GM21423 (cell line): ENCODE data around the gene MBD3L4.
A peak's percentile ranks its signal among the peaks of the same experiment; 100 is the strongest.
"Not testable (repeated sequence)": the region's sequence is repeated elsewhere in the genome, so short reads cannot be mapped to it uniquely, and the experiment has no call there.

Experiments used
- ATAC-seq: cut with Tn5 transposase; IDR thresholded peaks from one replicate; pipeline ENCODE4 v1.9.1; 2021; ENCODE audit warnings: mild to moderate bottlenecking, moderate library complexity; ENCODE audit not compliant: unreplicated experiment

Gene MBD3L4

DNA sequence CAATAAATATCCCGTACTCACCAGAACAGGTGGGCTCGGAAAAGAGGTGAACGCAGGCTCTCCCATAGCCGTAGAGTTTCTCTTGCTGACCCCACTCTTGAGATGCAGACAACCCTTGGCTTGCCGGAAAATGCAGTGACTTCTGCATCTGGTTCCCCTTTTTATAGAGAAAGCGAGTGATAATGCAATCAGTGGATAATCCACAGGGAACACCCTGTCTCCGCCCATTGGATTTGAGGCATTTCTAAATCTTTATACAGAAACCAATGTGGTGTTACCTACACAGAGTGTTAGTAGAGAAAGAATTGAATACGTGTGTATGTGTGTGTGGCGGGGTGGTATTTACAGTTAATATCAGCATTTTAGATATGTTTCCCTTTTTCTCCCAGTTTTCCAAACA, at the start of gene MBD3L4:
MBD3L4 (minus strand) TSS at position 101 of the 400 bp plus-strand sequence; CDS start at position 66, 35 bp downstream.
- ATAC-seq: not testable (repeated sequence)

DNA sequence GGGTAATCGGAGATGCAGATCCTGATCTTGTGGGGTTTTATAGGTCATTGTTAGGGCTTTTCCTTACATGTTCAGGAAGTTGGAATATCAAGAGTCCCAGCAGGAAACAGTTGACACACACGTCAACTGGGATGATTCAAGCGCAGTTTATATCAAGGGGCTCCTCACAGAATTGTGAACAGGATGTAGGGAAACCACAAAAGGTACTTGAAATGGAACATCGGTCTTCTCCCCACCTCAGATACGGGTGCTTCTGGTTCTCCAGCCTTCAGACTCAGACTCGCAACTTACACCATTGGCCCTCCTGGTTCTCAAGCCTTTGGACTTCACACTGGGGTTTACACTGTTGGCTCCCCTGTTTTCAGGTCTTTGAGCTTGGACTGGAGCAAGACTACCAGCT, 49.0 kb upstream of the MBD3L4 start:
- no peak for ATAC-seq

DNA sequence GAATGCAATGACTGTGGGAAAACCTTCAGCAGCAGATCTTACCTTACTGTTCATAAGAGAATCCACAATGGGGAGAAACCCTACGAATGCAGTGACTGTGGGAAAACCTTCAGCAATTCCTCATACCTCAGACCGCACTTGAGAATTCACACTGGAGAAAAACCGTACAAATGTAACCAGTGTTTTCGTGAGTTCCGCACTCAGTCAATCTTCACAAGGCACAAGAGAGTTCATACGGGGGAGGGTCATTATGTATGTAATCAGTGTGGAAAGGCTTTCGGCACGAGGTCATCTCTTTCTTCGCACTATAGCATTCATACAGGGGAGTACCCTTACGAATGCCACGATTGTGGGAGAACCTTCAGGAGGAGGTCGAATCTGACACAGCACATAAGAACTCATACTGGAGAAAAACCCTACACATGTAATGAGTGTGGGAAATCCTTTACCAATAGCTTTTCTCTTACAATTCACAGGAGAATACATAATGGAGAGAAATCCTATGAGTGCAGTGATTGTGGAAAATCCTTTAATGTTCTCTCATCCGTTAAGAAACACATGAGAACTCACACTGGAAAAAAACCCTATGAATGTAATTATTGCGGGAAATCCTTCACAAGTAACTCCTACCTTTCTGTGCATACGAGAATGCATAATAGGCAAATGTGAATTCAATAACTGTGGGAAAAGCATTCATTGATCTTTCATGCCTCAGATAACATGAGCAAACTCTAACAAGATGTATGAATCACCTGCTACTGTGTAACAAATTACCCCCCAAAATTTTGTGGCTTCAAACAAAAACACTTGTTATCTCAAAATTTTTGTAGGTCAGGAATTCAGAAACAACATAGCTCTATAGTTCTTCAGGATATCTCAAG, 43.3 kb upstream of the MBD3L4 start:
- ATAC-seq: no peak

DNA sequence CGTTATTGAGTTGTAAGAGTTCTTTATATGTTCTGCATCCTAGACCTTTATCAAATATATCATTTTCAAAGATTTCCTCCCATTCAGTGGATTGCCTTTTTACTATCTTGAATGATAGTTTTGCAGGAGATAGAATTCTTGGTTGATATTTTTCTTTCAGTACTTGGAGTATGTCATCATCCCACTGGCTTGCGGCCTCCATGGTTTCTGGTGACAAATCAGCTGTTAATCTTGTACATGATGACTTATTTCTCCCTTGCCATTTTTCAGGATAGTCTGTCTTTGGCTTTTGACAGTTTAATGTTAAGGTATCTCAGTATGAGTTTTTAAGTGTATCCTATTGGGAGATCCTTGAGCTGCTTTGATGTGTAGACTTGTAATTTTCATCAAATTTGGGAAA, 38.0 kb upstream of the MBD3L4 start:
- no peak for ATAC-seq

DNA sequence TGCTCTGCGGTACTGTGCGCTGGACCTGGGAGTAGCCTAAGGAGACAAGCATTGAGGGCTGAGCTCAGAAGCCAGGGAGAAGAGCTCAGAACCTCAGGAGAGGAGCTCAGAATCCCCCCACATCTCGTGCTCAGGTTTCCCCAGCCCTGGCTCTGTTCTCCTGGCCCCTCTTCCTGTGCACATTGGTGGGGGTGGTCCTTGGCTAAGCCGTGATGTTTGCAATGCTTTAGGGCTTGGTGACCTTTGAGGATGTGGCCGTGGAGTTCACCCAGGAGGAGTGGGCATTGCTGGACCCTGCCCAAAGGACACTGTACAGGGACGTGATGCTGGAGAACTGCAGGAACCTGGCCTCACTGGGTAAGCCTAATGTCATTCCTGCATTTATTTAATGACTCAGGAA, 36.2 kb upstream of the MBD3L4 start:
- no peak for ATAC-seq

DNA sequence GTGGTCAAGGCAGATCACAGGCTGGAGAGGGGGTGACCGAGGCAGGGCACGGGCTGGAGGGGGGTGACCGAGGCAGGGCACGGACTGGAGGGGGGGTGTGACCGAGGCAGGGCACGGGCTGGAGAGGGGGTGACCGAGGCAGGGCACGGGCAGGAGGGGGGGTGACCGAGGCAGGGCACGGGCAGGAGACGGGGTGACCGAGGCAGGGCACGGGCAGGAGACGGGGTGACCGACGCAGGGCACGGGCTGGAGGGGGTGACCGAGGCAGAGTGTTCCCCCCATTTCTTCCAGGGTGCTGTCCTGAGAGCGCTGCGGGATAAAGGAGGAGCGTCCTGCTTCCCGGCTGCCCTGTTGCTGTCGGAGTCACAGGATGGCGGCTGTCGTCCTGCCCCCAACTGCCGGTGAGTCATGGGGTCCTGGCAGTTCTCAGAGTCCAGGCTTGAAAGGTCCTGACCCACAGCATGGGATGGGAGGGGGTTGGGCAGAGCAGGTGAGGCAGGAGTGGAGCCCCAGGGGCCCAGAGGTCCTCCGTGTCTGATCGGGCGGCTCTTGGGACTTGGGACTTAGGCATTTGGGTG, 34.8 kb upstream of the MBD3L4 start:
- ATAC-seq: no peak

DNA sequence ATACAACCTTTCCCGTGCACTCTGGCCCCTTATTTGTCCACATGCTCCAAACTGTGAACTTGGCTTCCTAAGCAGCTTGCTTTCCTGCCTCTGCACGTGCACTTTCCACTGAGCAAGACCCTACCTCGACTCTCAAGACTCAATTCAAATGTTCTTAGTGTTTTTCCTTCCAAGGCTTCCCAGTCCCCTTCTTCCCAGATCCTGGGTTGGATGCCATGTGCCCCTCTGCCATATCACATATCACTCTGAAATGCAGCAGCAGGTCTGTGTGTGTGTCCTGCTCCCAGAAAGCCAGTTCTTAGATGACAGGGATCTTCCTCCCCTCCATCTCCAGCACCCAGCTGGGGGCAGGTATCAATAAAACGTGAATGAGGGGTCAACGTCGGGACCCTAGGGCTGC, 32.6 kb upstream of the MBD3L4 start:
- ATAC-seq: no peak

DNA sequence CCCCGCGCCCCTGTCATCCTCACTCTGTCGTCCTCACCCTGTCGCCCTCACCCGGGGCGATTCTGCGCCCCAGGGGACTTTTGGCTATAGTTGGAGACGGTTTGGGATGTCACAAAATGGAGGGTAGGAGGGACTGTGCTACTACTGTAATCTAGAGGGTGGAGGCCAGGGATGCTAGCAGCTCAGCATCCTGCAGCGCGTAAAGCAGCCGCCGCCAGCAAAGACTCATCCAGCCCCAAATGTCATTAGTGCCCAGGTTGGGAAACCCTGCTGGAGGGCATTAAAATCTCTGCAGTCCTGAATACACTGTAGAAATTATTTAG, 29.9 kb upstream of the MBD3L4 start:
- ATAC-seq: peak; percentile 14

DNA sequence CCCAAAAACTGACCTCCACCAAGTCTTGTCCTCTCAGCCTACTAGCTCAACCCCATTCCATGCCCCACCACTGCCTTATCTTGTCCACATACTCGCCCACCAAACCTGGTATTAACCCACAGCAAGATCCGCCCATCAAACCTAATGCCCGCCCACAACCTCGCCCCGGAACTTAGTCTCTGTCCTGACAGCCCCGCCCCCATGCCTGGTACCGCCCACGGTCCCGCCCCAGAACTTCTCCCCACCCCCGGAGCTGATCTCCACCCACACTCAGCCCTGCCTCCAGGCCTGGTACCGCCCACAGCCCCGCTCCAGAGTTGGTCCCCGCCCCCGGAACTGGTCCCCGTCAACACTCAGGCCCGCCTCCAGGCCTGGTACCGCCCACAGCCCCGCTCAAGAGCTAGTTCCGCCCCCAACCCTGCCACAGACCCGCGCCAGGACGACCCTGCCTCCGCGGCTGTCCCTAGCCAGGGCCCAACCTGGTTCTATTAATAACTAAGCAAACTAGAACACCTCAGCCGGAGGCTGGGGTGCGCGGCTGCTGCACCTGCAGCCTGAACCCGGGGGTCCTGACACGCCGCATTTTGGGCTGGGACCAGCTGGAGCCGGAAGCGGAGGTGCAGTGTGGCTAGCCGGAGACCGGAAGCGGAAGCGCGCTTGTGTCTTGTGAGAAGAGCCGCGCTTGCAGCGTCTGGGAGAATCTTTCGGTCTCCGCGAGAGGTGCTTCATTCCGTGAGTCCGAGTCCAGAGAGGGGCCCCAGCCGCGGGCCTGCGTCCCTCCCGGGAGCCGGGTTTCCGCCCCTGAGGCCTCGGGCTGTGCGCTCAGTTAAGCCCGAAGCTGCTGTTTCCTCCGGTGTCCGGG, 29.3 kb upstream of the MBD3L4 start, which contains the start of gene ZNF557:
ZNF557 (plus strand) TSS at position 662 of the 862 bp plus-strand sequence. CDS start 5,372 bp downstream, outside the sequence.
- peak; percentile 92 for ATAC-seq

DNA sequence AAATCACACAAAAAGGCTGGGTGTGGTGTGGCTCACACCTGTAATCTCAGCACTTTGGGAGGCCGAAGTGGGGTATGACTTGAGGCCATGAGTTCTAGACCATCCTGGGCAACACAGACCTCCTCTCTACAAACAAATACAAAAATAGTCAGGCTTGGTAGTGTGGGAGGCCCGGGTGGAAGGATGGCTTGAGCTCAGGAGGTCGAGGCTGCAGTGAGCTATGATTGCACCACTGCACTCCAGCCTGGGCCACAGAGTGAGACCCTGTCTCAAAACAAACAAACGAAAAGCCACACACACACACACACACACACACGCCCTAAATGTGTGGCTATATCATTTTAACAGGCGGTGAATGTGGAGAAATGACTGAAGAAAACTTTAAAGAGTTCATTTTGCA, 28.6 kb upstream of the MBD3L4 start:
- ATAC-seq: no peak

DNA sequence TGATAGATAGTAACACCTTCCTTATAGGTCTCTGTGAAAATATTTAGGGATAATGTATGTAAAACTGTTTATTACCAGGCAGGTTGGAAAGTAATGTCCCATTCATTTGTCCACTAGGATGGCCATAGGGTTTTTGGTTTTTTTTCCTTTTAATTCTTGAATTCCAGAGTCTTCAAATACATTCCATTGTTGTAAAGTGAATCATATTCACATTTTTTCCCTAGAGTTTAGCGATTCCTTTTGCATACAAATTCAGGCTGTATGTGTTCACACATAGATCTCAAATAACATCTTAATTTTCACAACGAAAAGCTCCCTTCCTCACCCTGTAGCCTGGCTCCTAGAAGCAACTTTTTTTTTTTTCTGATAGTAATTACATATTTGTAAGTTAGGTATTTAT, 27.7 kb upstream of the MBD3L4 start:
- no peak for ATAC-seq

DNA sequence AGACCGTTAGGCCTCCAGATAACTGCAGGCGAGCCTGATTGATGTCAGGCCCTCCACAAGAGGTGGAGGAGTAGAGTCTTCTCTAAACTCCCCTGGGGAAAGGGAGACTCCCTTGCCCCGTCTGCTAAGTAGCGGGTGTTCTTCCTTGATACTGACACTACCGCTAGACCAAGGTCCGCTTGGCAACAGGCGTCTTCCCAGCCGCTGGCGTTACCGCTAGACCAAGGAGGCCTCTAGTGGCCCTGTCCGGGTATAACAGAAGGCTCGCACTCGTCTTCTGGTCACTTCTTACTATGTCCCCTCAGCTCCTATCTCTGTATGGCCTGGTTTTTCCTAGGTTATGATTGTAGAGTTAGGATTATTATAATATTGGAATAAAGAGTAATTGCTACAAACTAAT, 27.1 kb upstream of the MBD3L4 start:
- ATAC-seq: not testable (repeated sequence)

DNA sequence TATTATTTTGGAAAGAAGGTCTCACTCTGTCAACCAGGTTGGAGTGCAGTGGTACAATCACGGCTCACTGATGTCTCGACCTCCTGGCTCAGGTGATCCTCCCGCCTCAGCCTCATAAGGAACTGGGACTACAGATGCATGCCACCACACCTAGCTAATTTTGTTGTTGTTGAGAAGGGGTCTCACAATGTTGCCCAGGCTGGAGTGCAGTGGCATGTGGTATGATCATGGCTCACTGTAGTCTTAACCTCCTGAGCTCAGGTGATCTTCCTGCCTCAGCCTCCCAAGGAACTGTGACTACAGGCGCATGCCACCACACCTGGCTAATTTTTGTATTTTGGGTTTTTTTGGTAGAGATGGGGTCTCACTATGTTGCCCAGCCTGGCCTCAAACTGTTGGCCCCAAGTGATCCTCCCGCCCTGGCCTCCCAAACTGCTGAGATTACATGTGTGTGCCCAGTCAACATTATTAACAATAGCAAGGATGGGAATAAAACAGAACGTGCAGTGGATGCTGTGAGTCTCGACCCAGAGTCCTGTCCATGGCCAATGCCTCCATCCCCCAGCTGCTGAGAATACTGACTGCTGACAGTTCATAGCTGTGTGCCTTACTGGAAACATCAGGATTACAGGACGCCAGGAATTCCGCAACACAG, 23.9 kb upstream of the MBD3L4 start:
- ATAC-seq: no peak

DNA sequence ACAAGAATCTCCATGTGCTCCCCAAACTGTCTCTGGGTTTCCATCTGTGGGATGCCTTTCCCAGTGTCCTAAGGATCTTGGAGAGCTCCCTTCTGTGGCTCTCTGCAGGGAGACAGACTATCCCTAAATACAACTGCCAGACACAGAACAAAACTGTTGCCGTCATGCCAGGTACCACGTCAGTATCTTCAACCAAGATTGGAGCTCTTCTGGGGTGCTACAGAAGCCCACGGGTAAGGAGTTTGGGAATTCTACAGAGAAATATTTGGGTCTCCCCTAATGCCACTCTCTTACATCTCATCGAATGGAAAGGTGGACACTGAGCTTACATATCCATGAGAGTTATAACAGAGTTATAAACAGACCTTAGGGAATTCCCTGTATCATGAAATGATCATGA, 23.4 kb upstream of the MBD3L4 start:
- ATAC-seq: no peak

DNA sequence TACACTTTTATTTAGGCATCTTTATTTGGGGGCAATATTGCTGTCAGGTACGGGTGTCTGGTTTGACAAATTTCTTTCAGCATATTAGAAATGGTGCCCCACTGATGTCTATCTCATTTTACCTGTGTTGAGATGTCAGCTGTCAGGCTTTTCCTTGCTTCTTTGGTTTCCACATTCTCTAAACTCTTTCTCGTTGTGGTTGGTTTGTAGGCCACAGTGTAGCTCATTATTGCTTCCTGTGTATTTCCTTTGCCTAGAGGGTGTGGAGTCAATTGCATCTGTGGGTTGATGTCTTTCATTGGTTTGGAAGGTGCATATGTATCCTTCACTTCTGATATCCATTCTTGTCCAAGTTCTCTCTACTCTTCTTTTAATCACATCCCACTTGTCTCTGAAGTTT, 20.0 kb upstream of the MBD3L4 start:
- not testable (repeated sequence) for ATAC-seq

DNA sequence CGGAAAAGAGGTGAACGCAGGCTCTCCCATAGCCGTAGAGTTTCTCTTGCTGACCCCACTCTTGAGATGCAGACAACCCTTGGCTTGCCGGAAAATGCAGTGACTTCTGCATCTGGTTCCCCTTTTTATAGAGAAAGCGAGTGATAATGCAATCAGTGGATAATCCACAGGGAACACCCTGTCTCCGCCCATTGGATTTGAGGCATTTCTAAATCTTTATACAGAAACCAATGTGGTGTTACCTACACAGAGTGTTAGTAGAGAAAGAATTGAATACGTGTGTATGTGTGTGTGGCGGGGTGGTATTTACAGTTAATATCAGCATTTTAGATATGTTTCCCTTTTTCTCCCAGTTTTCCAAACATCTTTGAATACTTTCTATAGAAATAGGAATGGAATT, 18.6 kb upstream of the MBD3L4 start, which contains the start of gene MBD3L3:
MBD3L3 (minus strand) TSS at position 101 of the 400 bp plus-strand sequence; CDS start at position 30, 71 bp downstream.
- ATAC-seq: not testable (repeated sequence)

DNA sequence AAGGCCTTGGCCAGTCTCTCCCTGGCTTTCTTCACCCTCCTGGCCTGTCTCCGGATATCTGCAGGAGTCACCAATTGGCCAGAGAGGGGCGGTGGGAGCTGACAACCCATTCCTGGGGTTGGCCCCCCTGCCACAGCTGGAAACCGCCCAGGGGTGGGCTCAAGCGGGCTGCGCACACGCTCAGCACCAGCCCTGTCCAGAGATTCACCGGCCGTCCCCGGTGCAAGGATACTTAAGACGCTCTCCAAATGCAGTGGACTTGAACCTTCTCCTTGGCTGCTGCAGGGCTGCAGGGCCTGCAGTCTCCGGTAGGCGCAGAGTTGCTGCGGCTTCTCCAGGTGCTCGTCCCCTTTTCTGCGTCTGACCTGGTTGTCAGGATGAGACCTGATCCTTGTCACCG, 16.4 kb upstream of the MBD3L4 start:
- not testable (repeated sequence) for ATAC-seq

DNA sequence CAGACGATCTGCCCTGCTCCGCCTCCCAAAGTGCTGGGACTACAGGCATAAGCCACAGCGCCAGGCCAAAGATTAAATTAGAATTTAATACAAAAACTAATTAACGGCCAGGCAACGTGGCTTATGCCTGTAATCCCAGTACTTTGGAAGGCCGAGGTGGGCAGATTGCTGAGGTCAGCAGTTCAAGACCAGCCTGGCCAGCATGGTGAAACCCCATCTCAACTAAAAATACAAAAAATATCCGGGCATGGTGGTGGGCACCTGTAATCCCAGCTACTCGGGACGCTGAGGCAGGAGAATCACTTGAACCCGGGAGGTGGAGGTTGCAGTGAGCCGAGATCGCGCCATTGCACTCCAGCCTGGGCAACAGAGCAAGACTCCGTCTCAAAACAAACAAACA, 15.7 kb upstream of the MBD3L4 start:
- ATAC-seq: not testable (repeated sequence)

DNA sequence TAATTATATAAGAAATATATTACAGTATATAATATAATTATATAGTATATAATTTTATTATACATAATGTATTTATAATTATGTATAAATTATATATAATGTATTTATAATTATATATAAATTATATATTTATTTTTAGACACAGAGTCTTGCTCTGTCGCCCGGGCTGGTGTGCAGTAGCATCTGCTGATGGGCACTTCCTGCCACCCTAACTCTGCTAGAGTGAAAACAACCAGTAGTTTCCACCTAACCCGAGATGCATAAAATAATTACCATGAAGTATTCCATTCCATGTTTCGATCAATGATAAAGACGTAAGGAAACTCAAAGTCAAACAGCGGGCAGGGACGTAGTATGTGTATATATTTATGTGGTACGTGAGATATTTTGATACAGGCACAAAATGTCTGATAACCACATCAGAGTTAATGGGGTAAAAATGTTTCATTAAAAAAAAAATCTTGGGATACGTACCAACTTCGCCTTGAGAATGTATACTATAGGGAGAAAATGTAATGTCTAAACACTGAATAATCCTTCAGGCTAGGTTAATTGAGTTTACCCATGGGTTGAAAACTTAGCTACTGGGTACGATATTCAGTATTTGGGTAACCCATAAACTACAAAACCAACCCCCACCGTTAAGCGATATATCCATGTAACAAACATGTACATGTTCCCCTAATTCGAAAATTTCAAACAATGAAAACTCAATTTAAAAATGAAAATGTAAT, 14.8 kb upstream of the MBD3L4 start:
- ATAC-seq: not testable (repeated sequence)

DNA sequence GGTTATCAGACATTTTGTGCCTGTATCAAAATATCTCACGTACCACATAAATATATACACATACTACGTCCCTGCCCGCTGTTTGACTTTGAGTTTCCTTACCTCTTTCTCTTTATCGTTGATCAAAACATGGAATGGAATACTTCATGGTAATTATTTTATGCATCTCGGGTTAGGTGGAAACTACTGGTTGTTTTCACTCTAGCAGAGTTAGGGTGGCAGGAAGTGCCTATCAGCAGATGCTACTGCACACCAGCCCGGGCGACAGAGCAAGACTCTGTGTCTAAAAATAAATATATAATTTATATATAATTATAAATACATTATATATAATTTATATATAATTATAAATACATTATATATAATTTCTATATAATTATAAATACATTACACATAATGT, 12.9 kb upstream of the MBD3L4 start:
- ATAC-seq: not testable (repeated sequence)
